Stimulated activated CD4-positive, alpha-beta T cell treated with anti-CD3 and anti-CD28 coated beads, Interleukin-15, amount 100 ng/mL, for 48 hours (primary cell): ENCODE data around the gene LMO3.

Source experiments
- DNase-seq, 2 donors: peaks; one replicate each; pipeline ENCODE4 v3.0.0-alpha.2; 2020; ENCODE audit warnings: low read depth in 2 of 2

Gene LMO3

DNA sequence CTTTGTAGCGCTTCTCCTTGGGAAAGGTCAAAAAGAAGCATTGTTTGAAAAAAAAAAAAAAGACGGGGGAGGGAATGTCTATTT lies at the start of gene LMO3:
TSS of gene LMO3 (minus strand) at position 46 of the 84 bp plus-strand sequence. CDS start 5,302 bp downstream, outside the sequence.
- DNase-seq: no peak

DNA sequence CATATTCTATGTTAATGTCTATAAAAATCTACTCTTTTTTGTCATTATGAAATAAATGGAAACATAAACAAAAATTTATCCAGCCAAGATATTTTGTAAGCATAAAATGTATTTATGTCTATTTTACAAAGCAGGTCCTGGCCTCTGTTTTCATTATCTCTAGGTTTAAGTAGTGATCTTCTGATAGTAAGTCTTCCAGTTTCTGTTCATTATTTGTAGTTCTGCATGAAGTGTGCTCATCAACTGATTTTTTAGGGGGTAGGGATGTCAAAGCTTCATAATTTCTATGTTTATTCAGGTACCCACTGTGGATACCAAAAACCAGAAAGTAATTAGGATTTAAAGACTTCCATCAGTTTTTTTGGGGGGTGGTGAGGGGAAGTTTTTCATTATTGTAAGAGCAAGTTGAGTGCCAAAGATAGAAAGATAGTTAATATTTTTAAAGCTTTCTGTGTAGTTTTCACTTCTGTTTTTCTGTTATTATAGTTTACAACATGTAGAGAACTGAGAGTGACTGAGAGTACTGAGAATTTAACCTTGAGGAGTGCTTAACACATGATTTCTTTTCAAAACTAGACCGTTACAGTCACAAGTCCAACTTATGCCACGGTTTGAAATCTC lies 30.6 kb upstream of the LMO3 start:
- no peak for DNase-seq

DNA sequence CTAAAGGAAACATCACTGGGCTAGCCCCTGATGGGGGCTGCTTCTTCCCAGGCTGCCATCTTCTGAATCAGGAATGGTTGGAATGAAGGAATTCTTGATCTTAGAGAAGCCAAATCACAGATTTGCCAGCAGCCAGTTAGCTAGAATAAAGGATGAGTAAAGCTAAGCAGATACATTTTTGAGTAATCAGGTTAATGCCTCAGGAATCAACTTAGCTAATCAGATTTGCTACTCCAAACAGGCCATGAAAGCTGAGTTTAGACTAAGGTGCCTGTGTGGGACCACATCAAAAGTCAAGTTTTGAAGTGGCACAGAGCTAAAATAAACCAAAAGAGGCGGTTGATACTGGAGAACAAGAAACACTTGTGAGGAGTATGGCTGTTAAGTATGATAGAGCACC lies 28.8 kb upstream of the LMO3 start:
- no peak for DNase-seq

DNA sequence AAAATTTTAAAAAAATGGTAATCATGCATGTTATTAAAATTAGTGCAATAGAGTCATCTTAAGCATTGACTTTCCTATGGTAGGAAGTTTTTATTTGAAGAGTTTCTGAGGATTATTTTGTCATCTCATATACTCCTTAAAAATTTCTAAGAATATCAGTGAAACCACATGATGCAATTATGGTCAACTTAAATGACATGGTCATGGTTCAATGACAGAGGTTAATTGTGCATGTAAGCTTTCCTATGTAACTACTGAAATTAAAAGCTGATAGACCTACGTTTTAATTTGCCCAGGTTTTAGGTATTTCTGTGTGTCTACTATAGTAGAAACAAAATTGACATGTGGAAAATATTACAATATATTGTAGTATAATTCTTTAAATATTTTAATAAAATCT lies 21.0 kb upstream of the LMO3 start:
- DNase-seq: no peak

DNA sequence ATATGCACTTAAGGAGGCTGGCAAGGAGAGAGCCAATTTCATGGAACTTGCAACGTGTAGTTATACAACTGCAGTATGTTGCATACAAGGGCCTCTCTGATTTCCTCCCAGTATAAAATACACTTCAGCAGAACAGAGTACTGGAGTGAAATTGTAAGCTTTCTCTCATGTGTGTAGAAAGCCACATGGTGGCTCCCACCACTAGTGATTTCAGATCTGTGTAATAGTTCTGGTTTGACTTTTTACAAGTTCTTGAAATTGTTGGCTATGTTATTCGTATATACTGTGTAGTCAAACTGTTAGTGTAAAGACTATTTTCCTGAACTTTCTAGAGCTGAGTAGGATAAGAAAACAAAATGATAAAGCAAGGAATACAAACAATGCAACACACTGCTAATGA lies 16.4 kb upstream of the LMO3 start:
- no peak for DNase-seq

DNA sequence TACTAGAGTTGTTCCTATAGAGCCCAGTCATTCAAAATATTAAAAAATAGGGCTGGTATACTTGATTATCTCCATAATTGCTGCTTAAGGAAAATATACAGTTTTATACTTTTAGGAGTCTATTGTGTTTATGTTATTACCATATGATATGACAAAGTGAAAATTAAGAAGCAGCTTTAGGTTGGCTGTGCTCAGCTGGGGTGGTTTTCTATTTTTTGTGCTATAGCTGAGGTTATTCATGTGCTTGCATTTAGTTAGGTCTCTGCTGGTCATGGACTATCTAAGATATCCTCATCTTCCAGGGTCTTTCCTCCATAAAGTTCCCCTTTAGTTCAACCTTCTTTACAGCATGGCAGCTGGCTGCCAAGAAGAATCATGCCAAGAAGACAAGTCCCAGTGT lies 13.6 kb upstream of the LMO3 start:
- DNase-seq: no peak

DNA sequence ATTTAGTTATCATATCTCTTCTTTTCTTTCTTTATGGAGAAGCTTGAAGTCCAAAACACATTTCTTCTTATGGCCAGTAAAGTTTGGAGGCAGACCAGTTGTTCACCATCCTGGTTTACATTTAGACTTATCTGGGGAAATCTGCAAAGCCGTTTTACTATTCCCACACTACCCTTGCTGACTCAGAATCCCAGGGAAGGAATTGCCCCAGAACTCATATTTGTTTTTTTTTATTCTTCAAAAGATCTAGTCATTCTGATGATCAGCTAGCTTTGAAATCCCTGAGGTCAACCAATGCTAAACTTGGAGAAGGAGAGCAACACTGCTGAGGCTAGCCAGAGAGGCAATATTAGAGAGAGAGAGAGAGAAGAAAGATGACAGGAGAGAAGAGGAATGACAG lies 12.3 kb upstream of the LMO3 start:
- DNase-seq: no peak

DNA sequence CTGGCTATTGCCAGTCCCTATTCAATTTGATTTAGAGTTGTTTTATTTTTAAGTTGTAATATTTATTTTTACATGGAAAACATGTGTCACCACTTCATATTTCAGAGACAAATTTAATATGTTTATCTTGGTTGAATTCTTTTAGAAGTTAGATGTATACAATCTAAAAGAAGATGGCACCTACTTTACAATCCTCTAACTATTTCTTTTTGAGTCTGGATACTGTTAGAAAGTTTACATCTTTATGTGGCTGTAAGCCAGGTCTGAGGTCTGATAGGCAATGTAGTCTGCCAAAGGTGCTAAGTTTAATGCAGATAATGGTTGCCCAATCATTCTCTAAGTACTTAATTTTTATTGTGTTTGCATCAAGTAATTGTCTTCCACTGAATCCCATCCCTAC lies 7.2 kb upstream of the LMO3 start:
- DNase-seq: no peak

DNA sequence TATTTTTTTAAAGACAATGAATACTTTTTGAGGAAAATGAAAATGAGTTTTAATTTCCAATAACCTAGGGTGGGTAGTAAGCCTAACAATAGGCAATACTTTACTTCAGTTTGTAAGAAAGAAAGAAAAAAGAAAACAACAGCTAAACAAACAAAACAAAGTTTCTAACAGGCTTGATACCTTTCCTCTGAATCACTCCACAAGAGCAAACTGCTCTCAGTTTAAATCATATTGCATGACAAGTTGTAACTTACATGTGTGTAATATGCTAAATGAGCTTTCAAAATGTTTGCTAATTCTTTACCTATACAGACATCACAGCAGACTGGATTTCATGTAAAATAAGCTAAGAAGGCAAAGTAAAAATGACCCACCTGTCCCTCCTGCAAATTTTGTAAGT lies 6.7 kb upstream of the LMO3 start:
- no peak for DNase-seq

DNA sequence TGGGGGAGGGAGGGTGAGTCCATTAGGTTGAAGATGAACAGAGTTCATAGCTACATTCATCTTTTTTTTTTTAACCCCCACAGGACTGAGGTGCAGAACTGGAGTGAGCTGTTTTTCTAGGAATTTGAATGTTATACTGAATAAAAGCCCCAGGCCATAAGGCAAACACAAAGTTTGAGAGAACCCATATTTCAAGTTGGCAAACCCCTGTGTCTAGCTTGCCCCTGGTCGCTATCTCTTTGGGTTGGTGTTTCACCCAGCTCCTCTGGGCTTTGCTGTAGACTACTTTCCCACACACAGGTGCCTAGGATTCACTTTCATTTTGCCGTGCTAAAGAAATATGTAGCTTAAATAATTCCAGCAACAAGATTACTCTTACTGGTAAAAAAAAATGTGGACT lies 5.2 kb upstream of the LMO3 start:
- no peak for DNase-seq

DNA sequence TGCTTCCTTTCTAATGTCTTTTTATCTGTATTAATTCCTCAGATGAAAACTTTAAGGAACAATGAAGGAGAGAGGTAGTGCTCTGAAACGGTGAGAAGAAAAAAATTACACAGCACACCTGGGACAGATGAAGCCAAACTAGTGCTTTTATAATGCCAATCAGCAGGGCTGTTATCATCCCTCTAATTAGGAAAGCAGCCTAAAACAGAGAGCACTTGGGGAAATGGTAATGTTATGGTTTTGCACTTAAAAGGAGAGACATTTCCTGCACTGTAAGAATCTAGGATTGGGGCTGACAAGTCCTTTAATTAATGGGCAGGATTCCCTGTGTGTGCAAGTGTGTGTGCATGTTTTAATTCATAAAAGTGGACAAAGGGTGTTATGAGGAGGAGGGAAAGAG lies 4.8 kb upstream of the LMO3 start:
- DNase-seq: no peak

DNA sequence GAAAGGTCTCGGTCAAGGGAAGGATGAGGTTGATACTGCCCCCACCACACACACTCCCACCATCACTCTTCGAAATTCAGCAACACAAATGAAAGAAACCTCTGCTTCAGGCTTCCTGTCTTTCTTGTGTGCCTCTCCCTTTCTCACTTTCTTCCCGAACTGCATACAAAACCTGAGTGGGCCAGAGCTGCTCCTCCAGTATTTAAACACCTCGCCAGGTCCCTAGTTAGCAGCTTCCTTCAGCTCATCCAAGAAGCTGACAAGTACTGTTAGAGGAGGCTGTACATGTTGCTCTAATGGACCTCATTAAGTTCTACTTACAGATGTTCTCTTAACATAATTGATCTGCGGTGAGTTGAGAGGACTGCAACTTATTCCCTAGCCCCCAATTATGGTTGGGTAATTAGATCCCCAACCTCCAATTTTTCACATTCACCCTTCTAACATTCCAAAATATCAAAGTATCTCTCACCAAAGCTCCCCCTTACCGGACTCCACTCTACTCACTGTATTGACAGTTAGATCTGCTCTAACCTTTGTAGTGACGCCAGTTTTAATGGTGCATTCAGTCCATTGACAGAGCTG lies 4.1 kb upstream of the LMO3 start:
- no peak for DNase-seq

DNA sequence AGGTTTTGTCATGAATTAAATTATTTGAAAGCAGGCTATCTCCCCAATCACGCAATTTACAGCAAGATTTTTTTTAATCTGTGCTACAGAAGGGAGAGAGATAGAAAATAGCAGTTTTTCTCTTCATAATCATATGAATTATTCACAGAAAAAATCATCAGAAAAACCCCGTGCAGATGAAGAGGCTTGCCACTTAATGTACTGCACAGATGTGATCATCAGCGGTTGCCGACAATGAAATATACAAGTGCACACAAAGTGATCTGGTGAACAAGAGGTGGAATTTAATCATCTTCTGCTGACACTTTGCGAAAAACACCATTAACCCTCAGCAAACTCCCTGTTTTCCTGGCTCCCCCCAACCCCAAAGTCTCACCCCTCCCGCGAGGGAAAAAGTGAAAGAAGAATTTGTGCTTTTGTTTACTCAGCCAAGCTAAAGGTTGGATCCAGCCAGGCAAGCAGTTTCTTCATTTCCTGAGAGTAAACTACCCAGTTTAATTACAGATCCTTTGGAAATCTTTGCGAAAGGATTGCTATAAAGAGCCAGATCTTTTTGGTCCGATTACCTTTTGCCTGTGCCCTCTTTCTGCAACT lies 3.1 kb upstream of the LMO3 start:
- DNase-seq: no peak

DNA sequence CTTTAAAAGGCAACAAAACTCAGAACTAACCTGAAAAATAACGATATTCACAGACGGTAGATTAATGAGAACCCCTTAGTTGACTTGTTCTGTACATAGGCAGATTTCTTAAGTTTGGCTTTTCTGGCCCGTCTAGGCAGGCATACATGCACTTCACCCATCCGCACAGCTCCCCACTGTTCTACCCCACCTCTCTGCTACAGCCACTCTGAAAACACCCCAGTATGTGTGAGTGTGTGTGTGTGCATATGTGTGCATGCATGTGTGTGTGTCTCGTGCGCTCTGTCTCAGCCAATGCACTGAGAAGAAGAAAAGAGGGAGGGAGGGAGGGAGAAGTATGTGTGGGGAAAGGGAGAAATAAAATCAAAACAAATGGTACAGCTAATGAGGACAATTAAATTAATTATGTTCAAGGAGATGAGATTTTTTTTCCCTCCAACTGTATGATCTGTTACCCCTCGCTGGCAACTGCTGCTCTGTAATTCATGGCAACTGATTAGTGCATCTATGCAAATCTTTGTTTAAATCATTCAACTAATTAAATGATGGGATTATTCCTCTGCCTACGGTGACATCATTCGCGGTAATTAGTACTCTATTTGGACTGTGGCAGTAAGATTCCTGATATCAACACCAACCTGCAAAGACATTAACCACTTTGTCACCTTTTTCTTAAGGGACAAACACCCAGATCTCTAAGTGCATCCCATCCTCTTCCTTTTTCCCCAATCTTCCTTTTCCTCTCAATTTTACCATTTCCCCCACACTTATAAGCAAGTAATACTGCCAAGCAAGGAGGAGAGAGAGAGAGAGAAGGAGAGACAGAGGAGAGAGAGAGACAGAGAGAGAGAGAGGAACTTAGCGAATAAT lies 2.2 kb upstream of the LMO3 start:
- DNase-seq: no peak

DNA sequence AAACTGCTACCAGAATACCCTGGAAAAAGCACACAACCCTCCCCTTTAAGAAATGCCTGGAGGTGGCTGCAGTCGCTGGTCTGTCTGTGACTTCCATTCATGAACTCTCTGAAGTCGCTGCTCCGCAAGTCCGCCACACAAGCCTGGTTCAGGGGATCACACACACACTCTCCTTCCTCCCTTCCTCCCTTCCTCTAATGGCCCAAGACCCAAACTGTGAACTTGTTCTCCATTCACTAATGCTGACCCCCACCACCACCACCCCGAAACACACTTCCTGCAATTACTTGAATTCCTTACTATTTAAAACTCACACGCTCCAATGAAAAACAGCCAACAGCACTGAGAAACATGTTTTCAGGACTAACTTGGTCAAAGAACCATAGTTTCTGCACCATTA lies 1.0 kb upstream of the LMO3 start:
- no peak for DNase-seq

DNA sequence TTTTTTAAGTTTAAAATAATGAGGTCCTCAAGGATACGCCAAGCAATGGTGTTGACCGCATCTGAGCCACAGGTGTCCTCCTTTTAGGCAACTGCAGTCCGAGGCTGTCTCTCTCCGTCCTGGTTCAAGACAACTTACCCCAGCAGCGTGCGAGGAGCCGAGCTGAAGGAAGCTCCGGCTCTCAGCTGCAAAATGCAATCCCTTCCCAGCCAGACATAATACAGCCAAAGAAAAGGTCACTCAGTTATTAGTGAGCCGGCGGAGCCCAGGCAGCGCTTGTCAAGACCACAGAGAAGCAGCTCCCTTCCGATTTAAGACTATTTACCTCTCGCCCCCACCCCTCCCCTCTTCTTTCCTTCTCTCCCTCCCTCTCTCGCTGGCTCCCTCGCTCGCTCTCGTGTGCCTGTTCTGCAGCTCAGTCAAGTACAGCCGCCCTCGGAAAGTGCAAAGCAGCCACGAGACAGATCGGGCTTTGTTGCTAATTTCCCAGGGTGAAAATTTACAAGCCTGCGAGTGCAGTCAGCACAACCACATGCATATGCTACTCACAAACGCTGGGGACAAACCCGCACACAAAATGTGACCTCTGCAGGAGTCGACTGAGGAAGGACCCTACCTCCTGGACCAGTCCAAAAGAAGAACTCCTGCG lies 363 bp upstream of the LMO3 start:
- no peak for DNase-seq

DNA sequence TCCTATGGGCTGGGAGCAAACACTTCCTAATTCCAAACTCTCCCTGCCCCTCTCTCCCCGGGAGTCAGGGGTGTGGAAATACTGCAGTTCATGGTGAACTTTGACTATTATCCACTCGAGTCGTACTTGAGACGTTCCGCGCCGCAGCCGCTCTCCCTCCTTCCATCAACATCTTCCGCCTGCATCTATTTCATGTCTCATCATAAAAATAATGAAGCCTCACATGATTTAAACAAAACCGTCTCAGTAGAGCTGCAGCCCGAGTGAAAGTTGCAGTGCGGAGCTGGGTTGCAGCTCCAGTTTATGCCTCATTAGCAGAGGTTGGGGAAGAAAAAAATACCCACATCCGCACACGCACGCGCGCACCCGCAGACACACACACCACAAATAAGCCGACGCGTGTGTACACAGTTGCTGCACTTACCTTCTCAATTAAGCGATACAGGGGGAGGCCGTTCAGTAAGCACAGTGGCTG lies 283 bp downstream of the LMO3 start:
- DNase-seq: no peak

DNA sequence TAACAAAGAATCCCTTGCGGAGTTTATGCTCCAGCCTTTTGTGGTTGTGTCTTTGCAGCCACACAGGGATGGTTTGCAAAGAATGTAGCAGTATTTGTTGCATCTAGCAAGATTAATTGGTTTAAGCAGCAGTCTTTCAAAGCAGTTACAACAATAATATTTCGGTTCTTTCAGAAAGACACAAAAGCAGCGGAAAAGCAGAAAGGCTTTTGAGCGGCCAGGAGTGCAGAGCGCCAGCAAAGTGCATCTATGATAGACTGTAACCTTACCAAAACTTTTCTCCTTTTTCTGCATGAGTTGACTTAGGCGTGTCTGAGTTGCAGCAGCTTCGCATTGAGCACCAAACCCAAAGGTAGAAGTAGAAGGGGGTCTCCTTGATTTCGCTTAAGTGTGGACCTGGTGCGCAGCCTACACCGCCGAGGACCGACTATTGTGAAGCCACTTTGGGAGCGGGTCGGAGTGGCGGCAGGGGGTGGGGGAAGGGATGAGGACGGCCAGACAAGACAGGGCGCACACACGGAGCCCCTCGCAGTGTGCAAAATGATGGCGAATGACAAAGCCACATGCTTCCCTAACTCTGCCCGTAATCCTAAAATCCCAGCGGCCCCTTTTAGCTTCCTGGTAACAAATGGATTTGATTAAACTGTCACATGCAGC lies 1.2 kb downstream of the LMO3 start:
- DNase-seq: no peak

DNA sequence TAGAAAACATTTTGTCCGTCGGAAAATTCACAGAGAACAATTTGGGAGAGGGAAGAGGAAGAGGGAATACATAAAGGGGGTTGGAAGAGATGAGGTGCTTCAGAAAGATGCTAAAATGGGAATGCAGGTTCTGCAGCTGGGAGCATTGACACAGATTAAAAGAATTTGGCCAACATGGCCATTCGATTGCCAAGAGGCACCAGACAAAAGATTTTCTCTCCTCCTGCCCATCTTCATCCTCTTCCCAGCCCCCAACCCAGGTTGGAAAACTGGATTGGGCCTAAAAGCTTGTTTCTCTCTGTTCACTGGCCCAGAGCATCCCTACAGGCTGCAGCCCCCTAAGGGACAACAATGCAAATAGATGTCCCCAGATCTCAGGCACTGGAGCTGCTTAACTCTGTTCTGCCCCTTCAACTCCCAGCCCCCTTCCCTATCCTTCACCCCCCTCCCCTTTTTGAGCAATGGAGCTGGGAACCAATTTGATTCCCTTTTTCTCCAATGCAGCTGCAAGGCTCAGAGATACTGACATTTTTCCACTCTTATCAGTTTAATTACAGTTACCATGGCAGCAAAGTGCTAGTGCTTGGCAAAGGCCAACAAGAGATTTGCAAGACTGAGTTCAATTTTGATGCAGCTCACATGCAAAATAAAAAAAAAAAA lies 1.9 kb downstream of the LMO3 start:
- no peak for DNase-seq

DNA sequence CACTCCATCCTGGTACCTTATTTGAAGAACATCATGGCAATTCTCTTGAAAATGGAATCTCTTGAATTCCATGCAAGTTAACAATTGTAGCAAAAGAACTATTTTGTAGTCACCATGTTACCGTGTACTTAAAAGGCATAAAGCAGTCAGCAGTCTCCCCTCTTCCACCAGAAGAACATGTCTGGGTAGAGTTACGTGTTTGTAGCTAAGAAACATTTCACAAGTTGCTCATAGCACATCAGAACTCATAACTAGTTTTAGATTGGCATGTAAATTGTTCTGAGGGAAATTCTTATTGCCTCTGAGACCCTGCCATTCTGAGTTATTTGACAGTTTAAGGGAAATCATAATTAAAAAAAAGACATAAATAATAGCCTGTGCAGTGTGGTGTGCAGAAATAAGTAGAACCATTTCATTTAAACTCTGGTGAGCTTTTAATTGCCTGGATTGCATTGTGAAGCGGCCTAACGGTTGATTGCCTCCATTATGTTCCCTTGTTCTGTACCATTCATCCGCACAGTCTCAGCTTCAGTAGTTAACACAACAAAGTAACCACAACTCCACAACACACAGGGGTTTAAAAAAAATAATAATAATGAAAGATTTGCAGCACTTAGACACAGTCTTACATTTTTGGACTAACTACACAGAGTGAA lies 2.6 kb downstream of the LMO3 start:
- no peak for DNase-seq

DNA sequence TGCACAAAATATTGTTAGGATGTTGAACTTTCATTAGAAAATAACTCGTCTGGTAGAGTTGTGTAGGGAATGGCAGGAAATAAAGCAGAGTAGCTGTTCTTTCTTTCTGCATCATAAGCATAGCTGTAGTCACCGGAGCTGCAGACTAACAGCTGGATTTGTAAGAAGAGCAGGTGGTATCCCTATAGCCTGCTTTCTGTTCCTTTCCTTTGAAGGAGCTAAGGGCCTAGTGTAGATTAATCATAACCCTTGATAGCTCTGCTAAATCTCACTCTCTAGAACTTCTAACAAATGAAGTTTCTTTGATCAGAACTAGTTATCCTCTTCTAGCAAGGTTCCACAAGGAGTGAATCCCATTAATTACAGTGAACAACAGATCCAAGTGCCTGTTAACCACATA lies 3.5 kb downstream of the LMO3 start:
- no peak for DNase-seq
